HG02852 (cell line): ENCODE results near the gene DGUOK.
A peak's percentile ranks its signal among the peaks of the same experiment; 100 is the strongest.

Experiments
- ATAC-seq: cut with Tn5 transposase; IDR thresholded peaks from one replicate; pipeline ENCODE4 v1.9.1; 2021; ENCODE audit warnings: mild to moderate bottlenecking, moderate library complexity; ENCODE audit not compliant: unreplicated experiment

Gene DGUOK

DNA sequence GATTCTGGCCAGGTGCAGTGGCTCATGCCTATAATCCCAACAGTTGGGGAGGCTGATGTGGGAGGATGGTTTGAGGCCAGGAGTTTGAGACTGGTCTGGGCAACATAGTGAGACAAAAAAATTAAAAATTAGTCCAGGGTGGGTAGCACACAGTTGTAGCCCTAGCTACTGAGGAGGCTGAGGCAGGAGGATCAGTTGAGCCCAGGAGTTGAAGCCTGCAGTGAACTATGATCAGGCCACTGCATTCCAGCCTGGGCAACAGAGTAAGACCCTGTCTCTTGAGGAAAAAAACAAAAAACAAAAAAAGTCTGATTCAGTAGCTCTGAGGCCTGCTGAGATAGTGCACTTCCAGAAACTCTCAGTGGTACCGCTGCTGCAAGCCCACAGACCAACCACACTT lies 50.1 kb downstream of the DGUOK start:
- ATAC-seq: no peak

DNA sequence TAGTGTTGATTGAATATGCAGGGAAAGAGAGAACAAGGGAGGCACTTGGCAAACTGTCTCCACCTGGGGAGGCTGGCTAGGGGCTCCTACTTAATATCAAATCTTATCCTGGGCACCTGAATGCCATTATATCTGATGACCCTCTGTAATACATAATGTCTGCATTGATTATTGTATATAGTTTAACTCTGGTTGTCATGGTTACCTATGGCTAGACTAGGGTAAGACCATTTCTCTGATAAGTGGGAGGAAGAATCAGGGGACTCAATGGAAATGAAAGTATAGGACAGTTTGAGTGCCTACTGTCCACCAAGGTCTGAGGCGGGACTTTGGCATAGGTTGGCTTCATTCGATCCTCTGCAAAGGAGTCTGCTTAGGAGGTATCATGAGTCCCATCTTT lies 50.8 kb downstream of the DGUOK start:
- ATAC-seq: no peak

DNA sequence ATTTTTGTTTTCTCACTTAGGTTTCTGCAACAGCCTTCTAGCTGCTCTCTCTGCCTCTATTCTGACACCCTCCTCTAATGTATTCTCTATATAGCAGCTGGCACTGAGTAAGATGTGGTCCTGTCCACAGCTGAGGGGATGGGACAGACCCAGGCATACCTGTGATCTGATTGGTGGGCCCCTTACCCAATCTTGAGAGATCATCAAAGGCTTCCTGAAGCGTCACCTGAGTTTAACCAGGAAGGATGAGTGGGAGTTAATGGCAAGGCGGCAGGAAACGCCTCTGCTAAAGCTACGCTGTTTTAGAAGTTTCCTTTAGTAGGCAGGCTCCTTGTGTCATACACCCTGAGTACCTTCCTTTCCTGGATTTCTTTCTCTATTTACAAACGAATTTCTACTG lies 52.3 kb downstream of the DGUOK start:
- ATAC-seq: peak; percentile 41

DNA sequence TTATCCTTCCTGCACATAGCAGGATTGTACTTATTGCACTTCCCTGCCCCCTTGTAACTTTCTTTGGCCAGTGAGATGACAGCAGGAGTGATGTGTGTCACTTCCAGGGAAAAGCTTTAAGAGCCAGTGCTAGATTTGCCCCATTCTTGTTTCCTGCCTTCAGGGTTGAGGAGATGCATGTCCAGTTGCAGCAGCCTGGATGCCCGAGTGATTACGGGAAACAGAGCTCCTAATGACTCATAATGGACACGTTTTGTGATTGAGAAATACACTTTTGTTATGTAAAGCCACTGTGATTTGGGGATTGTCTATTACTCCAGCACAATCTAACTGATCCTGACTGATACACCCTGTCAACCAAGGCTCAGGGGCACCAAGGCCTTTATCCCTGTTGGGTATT lies 53.0 kb downstream of the DGUOK start:
- no peak for ATAC-seq

DNA sequence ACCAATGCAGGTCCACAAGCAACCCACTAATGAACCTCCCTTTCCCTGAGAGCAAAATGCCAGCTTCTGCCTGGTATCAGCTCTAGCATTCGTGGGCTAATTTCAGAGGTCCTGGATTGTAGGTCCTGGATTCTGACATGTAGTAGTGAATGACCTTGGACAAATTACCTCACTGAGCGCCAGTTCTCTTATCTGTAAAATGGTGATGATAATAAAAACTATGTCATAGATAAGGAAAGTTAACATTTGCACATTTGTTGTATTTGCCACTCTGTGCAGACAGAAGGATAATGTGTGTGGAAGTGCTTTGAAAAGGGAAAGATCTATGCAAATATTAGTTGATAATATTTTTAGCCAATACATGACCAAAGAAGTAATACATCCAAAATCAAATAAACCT lies 53.9 kb downstream of the DGUOK start:
- ATAC-seq: no peak

DNA sequence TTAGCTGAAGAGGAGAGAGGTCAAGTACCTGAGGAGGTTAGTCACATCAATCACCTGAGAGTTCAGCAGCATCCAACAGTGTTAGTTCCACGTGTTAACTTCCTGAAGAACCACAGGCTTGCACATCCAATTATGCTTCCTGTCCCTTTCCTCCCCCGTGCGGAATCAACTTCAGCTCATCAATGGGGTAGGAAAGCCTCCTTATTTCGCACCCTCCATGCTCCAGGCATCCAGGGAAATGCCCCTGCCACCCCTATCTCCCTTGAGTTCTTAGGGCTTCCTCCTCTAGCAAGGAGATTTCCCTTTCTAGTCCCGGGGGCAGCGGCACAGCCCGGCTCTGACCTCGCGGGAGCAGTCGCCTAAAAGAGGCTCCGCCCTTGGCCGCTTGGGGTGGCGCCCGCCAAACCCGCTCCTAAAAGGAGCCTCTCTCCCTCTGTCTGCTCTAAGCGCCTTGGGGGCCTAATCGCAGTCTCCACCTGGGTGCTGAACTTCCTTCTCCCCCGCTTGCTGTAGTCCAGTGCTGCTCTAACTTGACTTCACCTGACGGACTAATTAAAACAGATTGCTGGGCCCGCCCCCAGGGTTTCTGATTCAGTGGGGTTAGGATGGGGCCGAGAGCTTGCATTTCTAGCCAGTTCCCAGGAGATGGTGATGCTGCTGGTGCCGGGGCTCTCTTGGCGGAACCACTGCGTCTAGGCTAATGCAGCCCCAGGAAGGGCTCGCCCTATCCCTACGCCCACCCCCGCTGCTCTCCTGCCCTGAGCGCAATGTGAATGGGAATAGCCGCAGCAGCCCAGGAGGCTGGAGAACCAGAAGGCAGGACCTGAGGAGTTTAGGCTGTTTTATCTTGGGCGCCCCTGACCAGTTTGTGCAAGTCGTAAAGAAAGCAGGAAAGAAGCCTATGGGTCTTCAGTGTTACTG lies 54.7 kb downstream of the DGUOK start:
- peak; percentile 35 for ATAC-seq

DNA sequence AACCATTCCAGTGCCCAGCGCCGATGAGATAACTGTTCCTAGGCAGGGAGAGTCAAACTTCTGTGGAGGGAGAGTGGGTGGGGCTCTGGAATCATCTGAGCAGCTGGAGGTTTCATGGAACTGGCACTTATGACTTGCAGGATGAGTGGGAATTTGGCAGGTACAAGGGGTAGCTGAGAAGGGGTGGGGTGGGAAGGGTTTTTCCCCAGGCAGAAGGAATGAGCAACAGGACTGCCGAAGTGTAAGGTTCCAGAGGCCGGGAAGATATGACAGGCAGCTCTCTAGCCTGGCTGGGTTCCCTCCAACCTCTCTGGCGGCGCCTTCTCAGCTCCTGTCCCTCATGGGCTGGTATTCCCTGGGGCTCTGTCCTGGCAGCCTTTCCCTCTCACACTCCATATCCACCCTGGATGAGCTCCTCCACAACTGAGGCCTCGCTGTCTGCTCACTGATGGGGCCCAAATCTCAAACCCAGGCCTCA lies 55.5 kb downstream of the DGUOK start:
- ATAC-seq: no peak

DNA sequence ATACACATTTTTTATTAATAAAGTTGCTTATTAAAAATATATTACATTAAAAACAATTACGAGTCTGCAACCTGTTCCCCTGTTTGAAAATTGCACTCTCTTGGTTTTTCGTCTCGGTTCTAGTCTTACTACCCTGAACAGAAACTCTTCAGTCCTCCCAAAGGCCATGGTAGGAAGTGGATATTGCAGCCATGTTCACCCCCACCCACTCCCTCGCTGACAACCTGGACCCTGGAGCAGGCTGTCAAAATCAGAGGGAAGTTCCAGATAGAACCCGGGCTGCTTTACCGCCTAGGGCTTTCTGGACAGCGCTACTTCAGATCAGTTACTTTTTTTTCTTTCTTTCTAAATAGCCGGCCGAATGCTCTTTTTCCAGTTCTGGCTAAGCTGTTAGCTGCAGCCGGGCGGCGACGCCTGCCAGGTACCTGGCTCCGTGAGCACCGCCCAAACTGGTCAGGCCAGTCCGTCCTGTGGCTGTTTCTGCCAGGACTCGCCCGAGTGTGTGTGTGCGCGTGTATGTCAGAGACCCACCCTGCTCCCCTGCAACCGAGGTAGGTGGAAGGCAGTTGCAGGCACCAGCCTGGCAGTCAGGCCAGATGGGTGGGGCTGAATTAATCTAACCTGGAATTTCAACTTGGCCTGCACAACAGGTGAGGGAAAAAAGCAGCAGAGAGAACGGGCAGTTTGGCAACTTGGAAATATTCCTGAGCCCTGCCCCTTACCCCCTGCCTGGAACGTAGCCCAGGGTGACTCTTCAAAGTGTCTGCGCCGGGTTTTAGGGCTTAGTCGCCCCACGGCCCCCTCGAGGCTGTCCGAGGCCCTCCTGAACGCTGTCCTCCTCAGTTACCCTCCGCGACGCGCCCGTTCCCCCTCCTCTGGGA lies 56.9 kb downstream of the DGUOK start:
- ATAC-seq: no peak

DNA sequence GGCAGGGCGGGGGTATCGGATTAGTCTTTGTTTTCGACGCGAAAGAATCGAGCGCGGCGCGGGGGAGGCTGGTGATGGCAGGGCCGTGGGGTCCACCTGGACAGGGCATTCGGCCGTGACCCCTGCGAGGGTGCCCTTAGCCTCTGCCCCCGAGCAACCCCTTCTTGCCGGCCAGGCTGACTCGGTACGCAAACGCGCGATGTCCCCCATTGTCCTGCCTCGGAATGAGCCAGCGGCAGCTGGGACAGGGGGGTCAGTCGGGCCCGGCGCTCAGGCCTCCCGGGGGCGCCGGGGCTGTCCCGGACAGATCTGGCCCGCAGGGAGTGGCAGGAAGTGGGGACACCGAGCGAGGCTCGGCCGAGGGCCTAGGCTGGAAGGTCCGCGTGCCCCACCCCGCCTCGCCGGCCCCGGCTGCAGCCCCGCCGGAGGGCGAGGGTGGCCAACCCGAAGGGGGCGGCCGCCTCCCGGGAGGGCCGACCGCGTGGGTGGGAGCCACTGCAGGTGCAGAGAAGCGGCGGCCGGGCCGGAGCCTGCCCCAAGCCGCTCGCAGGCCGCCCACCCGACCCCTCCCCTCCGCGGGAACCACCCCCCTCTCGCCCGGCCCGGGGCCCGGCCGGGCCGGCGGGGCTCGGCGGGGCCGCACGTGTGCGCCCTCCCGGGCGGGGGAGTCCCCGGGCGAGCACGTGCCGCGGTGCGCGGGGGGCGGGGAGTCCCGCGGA lies 57.7 kb downstream of the DGUOK start, which contains the start of gene TET3:
TET3 (plus strand) TSS at position 708 of the 719 bp plus-strand sequence. CDS start 1,494 bp downstream, outside the sequence.
- peak; percentile 39 for ATAC-seq

DNA sequence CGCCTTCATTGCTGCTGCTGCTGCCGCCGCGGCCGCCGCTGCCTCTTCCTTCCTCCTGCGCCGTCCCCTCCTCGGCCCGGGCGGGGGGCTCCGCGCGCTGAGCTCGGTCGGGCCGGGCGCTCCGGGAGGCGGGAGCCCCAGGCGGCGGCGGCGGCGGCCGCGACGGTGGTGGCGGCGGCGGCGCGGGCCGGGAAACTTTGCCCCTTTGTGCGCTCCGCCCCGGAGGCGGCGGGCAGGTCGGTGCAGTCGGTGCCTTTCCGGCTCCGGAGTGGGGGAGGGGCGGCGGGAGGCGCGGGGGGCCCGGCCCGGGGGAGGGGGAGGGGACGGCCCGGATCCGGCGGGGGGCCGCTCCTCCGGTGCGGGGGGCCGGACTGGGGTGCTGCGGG lies 58.2 kb downstream of the DGUOK start:
- peak; percentile 16 for ATAC-seq

DNA sequence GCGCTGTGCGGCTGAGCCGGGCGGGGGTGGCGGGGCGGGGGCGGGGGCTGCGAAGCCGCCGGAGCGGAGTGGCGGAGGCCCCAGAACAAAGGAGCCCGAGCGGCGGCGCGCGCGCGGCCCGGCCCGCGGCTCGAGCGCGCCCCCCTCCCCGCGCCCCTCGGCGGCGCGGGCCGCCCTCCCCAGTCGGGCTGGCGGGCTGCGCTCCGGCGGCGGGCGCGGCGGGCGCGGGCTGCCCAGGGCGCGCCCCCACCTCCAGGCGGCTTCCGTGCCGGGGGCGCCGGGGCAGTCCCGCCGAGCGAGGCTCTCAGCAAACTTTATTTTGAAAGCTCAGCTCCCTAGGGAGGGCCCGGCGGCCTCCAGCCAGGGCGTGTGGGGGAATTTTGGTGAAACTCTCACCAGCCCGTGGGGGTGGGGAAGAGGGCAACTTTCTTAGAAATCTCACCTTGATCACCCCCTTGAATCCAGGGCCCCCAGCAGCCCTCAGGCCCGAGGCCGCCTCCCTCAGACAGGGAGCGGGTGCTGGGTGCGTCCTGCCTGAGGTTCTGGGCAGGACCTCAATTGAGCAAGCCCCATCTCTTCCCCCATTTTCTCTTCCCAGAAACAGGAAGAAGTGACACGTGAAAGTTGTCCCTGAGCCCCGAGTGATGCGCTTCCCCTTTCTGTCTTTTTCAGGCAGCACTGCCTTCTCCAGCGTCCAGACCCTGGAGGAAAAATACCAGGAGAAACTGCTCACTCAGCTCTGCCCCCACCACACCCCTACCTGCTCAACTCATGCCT lies 58.8 kb downstream of the DGUOK start:
- ATAC-seq: peak; percentile 23

DNA sequence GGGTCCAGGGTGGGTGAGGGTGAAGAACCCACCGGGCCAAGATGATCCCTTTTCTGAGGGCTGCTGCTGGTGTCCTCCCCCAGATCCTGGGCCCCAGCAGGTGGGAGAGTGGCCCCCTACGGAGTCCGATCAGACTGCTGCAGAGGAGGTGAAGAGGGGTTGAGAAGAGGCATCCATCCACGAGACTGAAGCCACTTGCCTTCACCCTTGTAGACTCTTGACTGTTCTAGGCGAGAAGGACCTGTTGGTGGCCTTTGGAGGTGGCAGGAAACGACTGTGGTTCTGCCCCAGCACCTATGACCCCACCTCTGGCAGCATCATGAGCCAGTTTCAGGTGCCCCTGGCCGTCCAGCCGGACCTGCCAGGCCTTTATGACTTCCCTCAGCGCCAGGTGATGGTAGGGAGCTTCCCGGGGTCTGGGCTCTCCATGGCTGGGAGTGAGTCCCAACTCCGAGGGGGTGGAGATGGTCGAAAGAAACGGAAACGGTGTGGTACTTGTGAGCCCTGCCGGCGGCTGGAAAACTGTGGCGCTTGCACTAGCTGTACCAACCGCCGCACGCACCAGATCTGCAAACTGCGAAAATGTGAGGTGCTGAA lies 59.5 kb downstream of the DGUOK start:
- ATAC-seq: no peak

DNA sequence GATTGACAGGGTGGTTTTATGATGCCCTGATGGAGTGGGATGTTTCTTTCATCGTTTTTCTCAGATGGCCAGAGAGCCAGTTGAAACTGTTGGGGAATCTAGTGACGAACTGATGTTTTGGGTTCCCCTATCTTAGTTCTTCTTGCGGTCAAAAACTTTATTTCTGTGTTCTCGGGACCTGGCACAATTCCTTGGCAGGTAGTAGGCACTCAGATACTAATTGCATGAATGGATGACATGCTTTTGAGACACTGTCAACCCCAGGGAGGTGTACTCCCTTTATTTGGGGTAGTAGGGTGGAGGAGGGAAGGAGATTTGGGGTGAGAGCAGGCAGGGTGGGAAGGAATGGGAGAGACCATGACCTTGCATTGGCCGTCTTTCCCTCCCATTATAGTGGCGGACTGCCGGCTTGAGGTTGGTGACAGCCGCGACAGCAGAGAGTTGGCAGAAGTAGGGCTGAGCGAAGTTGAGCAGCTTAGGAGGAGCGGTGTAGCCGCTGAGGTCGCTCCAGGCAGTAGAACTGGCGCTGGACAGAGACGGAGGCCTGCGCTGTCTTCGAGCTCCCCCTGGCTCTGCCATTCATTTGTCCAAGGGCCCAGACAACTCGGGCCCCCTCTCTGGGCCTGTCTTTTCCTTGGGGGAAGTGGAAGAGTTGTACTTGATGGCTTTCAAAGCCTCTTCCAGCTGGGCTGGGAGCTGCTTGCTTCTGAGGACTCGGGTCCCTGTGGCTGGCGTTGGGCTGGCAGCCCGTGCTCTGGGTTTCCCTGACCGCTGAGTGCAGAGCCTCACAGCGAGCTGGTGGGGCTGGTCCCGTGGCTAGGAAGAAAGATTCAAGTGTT lies 60.6 kb downstream of the DGUOK start:
- ATAC-seq: no peak

DNA sequence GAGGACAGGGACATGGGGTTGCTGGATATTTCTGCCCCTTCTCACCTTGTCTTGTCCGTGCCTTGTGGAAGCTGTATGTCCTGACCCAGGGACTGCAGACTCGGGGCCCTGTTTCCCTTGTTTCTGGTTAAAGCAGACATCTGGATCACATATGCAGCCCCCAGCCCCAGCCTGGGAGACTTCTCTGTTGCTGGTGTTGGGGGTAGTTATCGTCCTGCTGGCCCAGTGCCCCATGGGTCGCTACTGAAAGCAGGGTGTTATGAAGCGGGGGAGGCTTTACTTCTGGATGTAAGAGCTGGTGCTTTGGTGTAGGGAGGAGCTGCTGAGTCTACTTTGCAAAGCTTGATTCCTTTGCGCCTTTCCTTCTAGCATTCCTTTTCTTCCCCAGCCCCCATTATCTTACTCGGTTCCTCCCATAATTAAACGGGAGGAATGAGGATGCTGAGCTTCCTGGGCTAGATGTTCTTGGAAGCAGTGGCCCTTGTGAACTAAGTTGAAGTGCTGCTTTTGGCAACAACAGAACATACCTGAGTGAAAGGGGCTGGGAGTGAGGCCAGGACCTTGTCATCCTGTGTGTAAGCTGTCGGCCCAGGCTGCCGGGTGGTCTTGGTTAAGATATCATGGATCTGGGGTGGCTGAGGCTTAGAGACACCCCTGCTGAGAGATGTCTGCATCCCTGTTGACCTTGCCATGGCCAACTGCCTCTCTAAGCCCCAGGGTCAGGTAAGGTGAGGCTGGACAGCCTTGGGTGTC lies 61.4 kb downstream of the DGUOK start:
- no peak for ATAC-seq

DNA sequence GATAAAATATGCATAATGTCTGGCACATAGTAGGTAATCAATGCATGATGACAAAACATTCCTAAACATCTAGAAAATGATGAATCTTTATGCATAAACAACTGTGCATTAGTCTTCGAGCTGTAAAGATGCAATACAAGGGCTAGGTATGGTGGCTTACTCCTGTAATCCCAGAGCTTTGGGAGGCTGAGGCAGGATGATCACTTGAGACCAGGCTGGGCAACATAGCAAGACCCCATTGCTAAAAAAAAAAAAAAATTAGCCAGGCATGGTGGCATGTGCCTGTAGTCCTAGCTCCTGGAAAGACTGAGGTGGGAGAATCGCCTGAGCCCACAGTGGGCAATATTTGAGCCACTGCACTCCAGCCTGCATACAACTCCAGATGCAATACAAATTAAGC lies 63.3 kb downstream of the DGUOK start:
- no peak for ATAC-seq

DNA sequence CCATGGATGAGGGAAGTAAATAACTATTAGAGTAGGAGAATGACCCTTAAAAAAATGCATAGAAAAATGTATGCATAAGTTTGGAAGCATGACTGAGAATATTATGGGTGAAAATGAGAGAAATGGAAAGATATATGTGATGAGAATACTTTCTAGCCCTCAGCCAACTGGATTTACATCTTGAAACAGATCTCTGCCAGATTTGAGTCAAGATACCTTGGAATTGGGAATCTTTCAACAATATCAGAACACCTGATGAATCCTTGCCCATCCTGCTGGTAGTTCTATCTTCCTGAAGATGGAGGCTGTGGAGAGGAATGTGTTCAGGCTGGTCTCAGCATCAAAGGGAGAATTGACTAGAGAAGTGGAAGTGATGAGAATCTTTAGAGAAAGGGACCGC lies 63.9 kb downstream of the DGUOK start:
- ATAC-seq: no peak

DNA sequence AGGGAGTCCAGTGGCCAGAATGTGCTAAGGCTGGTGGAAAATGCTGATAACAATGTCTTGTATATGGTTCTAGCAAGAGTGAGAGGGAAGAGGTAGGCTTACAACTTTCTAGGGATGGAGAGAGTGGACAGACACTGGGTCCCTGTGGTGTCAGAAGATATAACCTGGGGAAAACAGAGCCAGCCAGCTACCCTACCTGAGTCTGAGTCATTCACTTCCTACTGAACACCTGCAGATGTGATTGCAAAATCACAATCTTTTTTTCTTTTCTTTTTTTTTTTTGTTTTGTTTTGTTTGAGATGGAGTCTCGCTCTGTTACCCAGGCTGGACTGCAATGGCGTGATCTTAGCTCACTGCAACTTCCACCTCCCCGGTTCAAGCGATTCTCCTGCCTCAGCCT lies 65.4 kb downstream of the DGUOK start:
- ATAC-seq: no peak

DNA sequence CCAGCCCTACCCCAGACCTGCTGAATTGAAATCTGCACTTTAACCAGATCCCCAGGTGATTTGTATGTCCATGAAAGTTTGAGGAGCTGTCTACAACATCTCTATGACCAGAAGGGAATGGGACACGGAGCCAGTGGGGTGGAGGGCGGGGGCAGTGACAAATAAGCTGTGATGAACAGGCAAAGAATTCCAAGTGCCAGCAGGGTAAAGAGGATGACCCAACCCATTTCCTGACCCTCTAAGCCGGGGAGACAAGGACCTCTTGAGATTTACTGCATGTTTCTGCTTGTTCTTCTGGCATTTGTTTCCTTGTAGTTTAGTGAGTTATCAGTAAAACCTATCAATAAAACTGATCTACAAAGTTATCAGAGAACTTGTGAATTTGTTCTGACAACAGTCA lies 66.7 kb downstream of the DGUOK start:
- no peak for ATAC-seq
